CD14-positive monocyte (primary cell): ENCODE measurements around the gene CDC42BPG. TPM values are rescaled to one million over a fixed set of nuclear protein-coding genes. Genes with fewer than 3 reads are reported as not detected.
A peak's percentile ranks its signal among the peaks of the same experiment; 100 is the strongest.

Source experiments
- DNase-seq, 3 donors: peaks; one replicate each; pipeline ENCODE4 v3.0.0-alpha.2; 2011 to 2022
- H2AFZ ChIP-seq: 2 replicates; pipeline ENCODE4 v1.6.0; 2012; ENCODE audit warnings: mild to moderate bottlenecking, low read depth, low read length, inconsistent platforms; ENCODE audit not compliant: insufficient read depth, poor library complexity, severe bottlenecking
- H3K27ac ChIP-seq, 2 donors: 1 replicate in 1 of 2; 2 replicates in 1 of 2; pipeline ENCODE4 v1.5.1; 2012 to 2013; ENCODE audit warnings: low read length in 2 of 2, control low read depth in 1 of 2, inconsistent platforms in 1 of 2, low read depth in 1 of 2, mild to moderate bottlenecking in 1 of 2
- H3K27me3 ChIP-seq, 2 donors: one replicate each; pipeline versions ENCODE4 v1.6.0 to v1.6.1; 2011 to 2013; ENCODE audit warnings: low read length in 2 of 2; ENCODE audit not compliant: control insufficient read depth in 2 of 2, insufficient read depth in 2 of 2
- H3K36me3 ChIP-seq, 2 donors: replicated peaks in 1 of 2; 1 replicate in 1 of 2; 2 replicates in 1 of 2; pipeline versions ENCODE4 v1.5.1 to v1.6.1; 2012 to 2013; ENCODE audit warnings: low read length in 2 of 2, control low read depth in 1 of 2, inconsistent platforms in 1 of 2, mild to moderate bottlenecking in 1 of 2; ENCODE audit not compliant: insufficient read depth in 2 of 2, control insufficient read depth in 1 of 2
- H3K4me1 ChIP-seq, 2 donors: 1 replicate in 1 of 2; 2 replicates in 1 of 2; pipeline versions ENCODE4 v1.5.1 to v1.6.1; 2012 to 2013; ENCODE audit warnings: low read length in 2 of 2, control low read depth in 1 of 2, inconsistent platforms in 1 of 2, mild to moderate bottlenecking in 1 of 2, moderate library complexity in 1 of 2; ENCODE audit not compliant: insufficient read depth in 2 of 2, control insufficient read depth in 1 of 2
- H3K4me2 ChIP-seq: replicated peaks from 2 replicates; pipeline ENCODE3; 2012; ENCODE audit warnings: low read length, moderate library complexity, mild to moderate bottlenecking; ENCODE audit not compliant: poor library complexity, severe bottlenecking; ENCODE audit errors: extremely low read depth
- H3K4me3 ChIP-seq, 3 experiments: fragments of 200-600 bp in 1 of 3; sonication (generic) in 1 of 3; replicated peaks in 1 of 3; 1 replicate in 2 of 3; 2 replicates in 1 of 3; pipeline ENCODE4 v1.5.1; 2011 to 2013; ENCODE audit warnings: low read length in 3 of 3, mild to moderate bottlenecking in 3 of 3, control low read depth in 2 of 3, low read depth in 2 of 3, inconsistent platforms in 1 of 3, moderate library complexity in 1 of 3
- H3K79me2 ChIP-seq: 2 replicates; pipeline ENCODE4 v1.6.0; 2012; ENCODE audit warnings: mild to moderate bottlenecking, control low read depth, inconsistent platforms, low read length, moderate library complexity; ENCODE audit not compliant: insufficient read depth
- H3K9ac ChIP-seq: 2 replicates; pipeline ENCODE4 v1.6.0; 2017; ENCODE audit warnings: low read length, mild to moderate bottlenecking; ENCODE audit not compliant: insufficient read depth, poor library complexity, severe bottlenecking
- H3K9me3 ChIP-seq, 2 donors: replicated peaks in 1 of 2; 1 replicate in 1 of 2; 2 replicates in 1 of 2; pipeline versions ENCODE4 v1.5.1 to v1.6.1; 2012 to 2013; ENCODE audit warnings: low read length in 2 of 2, control low read depth in 1 of 2; ENCODE audit not compliant: control insufficient read depth in 1 of 2, insufficient read depth in 1 of 2
- H4K20me1 ChIP-seq: 2 replicates; pipeline ENCODE4 v1.6.0; 2012; ENCODE audit warnings: mild to moderate bottlenecking, low read length, control low read depth, moderate library complexity; ENCODE audit not compliant: insufficient read depth
- H3K27ac Mint-ChIP-seq, 7 donors: one replicate each; pipeline ENCODE4 v1.8.0; 2020; ENCODE audit warnings: mild to moderate bottlenecking in 7 of 7, mixed read lengths in 7 of 7, moderate library complexity in 6 of 7, inconsistent platforms in 2 of 7
- H3K27me3 Mint-ChIP-seq, 3 donors: one replicate each; pipeline ENCODE4 v1.8.0; 2021 to 2022; ENCODE audit warnings: low read depth in 3 of 3, mild to moderate bottlenecking in 3 of 3, mixed read lengths in 3 of 3, moderate library complexity in 3 of 3, inconsistent platforms in 1 of 3
- H3K36me3 Mint-ChIP-seq, 2 donors: one replicate each; pipeline ENCODE4 v1.8.0; 2020; ENCODE audit warnings: mixed read lengths in 2 of 2, inconsistent platforms in 1 of 2, mild to moderate bottlenecking in 1 of 2
- H3K4me1 Mint-ChIP-seq: one replicate; pipeline ENCODE4 v1.8.0; 2020; ENCODE audit warnings: mild to moderate bottlenecking, mixed read lengths
- H3K4me3 Mint-ChIP-seq, 2 donors: one replicate each; pipeline ENCODE4 v1.8.0; 2020; ENCODE audit warnings: mild to moderate bottlenecking in 2 of 2, mixed read lengths in 2 of 2, moderate library complexity in 1 of 2
- H3K9me3 Mint-ChIP-seq, 7 donors: one replicate each; pipeline ENCODE4 v1.8.0; 2020 to 2022; ENCODE audit warnings: mixed read lengths in 7 of 7, mild to moderate bottlenecking in 6 of 7, moderate library complexity in 6 of 7, inconsistent platforms in 2 of 7
- WGBS: methylation state at CpG from one replicate; pipeline ENCODE4 v1.1.5; 2013; ENCODE audit warnings: missing lambda C conversion rate; ENCODE audit not compliant: insufficient coverage; 5-methylcytosine and 5-hydroxymethylcytosine counted together
- intact Hi-C, 2 donors: fragments of 100-400 bp; cut with micrococcal nuclease; formaldehyde crosslinking; loops; one replicate each; pipeline versions ENCODE4 v1.15.0 to v1.15.1; 2023
- polyA plus RNA-seq, 3 donors: library from polyadenylated mRNA; depleted of rRNA in 1 of 3; unstranded in 2 of 3; stranded (reverse) in 1 of 3; fragments of 300-500 nt in 2 of 3; fragments of >200 nt in 1 of 3; fragmentation: Illumina TruSeq in 2 of 3; gene quantifications; 1 replicate in 2 of 3; 2 replicates in 1 of 3; pipeline ENCODE4 v1.2.3, GENCODE V29; 2012 to 2021
- TF ChIP-seq, protein P1 (sequence below): fragments of 200-600 bp; IDR thresholded peaks from one replicate; pipeline ENCODE4 v1.8.0; 2022; ENCODE audit warnings: antibody characterized with exemption, mild to moderate bottlenecking

The CDC42BPG gene
- polyA plus RNA-seq, 3 donors: 0.23 TPM; not detected in 2

- DNase-seq: no peak
- H3K27me3 Mint-ChIP-seq: peaks cover 0 to 6% (median 2%) of the 10 kb centered on the region in 3 donors
- H2AFZ ChIP-seq: no peak overlapping the region
- H3K79me2 ChIP-seq: peaks cover 85% of the 10 kb centered on the region
- H3K9me3 Mint-ChIP-seq: peaks cover 0 to 3% (median 0%) of the 10 kb centered on the region in 7 donors
- peaks cover 43 to 68% of the 10 kb centered on the region in 2 donors for H3K36me3 Mint-ChIP-seq
- H3K4me2 ChIP-seq: peak overlapping the region; percentile 17
- peak overlapping the region in 1 of 3 experiments; percentile 9 for H3K4me3 ChIP-seq
- peak overlapping the region in 4 of 7 donors; percentile 83 to 94 (median 92) for H3K27ac Mint-ChIP-seq
- TF ChIP-seq, protein P1, sequence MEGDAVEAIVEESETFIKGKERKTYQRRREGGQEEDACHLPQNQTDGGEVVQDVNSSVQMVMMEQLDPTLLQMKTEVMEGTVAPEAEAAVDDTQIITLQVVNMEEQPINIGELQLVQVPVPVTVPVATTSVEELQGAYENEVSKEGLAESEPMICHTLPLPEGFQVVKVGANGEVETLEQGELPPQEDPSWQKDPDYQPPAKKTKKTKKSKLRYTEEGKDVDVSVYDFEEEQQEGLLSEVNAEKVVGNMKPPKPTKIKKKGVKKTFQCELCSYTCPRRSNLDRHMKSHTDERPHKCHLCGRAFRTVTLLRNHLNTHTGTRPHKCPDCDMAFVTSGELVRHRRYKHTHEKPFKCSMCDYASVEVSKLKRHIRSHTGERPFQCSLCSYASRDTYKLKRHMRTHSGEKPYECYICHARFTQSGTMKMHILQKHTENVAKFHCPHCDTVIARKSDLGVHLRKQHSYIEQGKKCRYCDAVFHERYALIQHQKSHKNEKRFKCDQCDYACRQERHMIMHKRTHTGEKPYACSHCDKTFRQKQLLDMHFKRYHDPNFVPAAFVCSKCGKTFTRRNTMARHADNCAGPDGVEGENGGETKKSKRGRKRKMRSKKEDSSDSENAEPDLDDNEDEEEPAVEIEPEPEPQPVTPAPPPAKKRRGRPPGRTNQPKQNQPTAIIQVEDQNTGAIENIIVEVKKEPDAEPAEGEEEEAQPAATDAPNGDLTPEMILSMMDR: no peak
- no peak overlapping the region for H3K9ac ChIP-seq
- intact Hi-C loops: loop anchor here in 1 of 2 donors (2.0 kb wide), 1 partner anchor 13 kb away; no protein-coding TSS in a partner anchor
- no peaks in the 10 kb centered on the region for H3K9me3 ChIP-seq
- H3K27me3 ChIP-seq: no peaks in the 10 kb centered on the region
- peaks cover 85 to 90% of the 10 kb centered on the region in 2 donors for H3K4me1 ChIP-seq
- H3K27ac ChIP-seq: peak overlapping the region; percentile 70 to 85
- H3K4me1 Mint-ChIP-seq: peaks cover 90% of the 10 kb centered on the region
- peaks cover 78% of the 10 kb centered on the region for H4K20me1 ChIP-seq
- 92% methylated on average over 21 of the region's 23 CpGs for WGBS
- no peak overlapping the region for H3K4me3 Mint-ChIP-seq
- peaks cover 8 to 16% of the 10 kb centered on the region in 2 donors for H3K36me3 ChIP-seq
Observed at GRCh38 chr11:64863391-64864060, 19.1 kb upstream of the CDC42BPG start.

GRCh38 chr11:64862987-64863390, 18.5 kb upstream of the CDC42BPG start:
- Histone ChIP-seq H2AFZ (no peak overlapping the region), H3K4me3 (peak overlapping the region in 1 of 3 experiments; percentile 9), H3K27ac (peak overlapping the region; percentile 70 to 85), H4K20me1 (peaks cover 73% of the 10 kb centered on the region), H3K27me3 (no peaks in the 10 kb centered on the region), H3K79me2 (peaks cover 84% of the 10 kb centered on the region), H3K4me1 (peaks cover 90 to 93% of the 10 kb centered on the region in 2 donors), H3K36me3 (peaks cover 3 to 11% of the 10 kb centered on the region in 2 donors), H3K4me2 (no peak overlapping the region), H3K9ac (no peak overlapping the region), H3K9me3 (no peaks in the 10 kb centered on the region)
- intact Hi-C loops: loop anchor here in 1 of 2 donors (2.0 kb wide), 1 partner anchor 14 kb away; no protein-coding TSS in a partner anchor
- Mint-ChIP-seq H3K27ac (peak overlapping the region; percentile 82 to 94 (median 92)), H3K27me3 (peaks cover 0 to 7% (median 0%) of the 10 kb centered on the region in 3 donors), H3K4me3 (no peak overlapping the region), H3K36me3 (peaks cover 39 to 68% of the 10 kb centered on the region in 2 donors), H3K4me1 (peaks cover 90% of the 10 kb centered on the region), H3K9me3 (peaks cover 0 to 2% (median 0%) of the 10 kb centered on the region in 7 donors)
- DNase-seq: no peak
- TF ChIP-seq, protein P1: no peak
- 83% methylated on average over 7 of the region's 9 CpGs for WGBS
